Liver (tissue), 3 donors: ENCODE results near the gene UBE2M.

Experiments used
- CTCF ChIP-seq: fragments of 150-350 bp; IDR thresholded peaks from 2 replicates; pipeline ENCODE4 v1.5.1; 2017; ENCODE audit warnings: improper control_type of control experiment, low read depth, low read length; ENCODE audit not compliant: missing input control
- SP1 ChIP-seq: IDR thresholded peaks from 2 replicates; pipeline ENCODE4 v1.6.1; 2018; ENCODE audit warnings: antibody characterized with exemption, mild to moderate bottlenecking
- donor health status: healthy.
- donor health status: healthy.

GRCh38 chr19:58553799-58554493, 4.5 kb downstream of the UBE2M start:
- TF ChIP-seq SP1 (no peak), CTCF (no peak)
